Tibial nerve (tissue), 4 donors: Measurements from ENCODE around the gene NDUFA11. TPM values are rescaled to one million over a fixed set of nuclear protein-coding genes. Genes with fewer than 3 reads are reported as not detected.

ENCODE experiments used
- DNase-seq, 2 donors: peaks; one replicate each; pipeline ENCODE4 v3.0.0-alpha.2; 2019; ENCODE audit warnings: low spot score in 2 of 2
- H3K27ac ChIP-seq, 4 donors: fragments of 200-600 bp; sonication (generic) in 3 of 4; one replicate each; pipeline ENCODE4 v1.5.1; 2017 to 2019; ENCODE audit warnings: mild to moderate bottlenecking in 1 of 4
- H3K27me3 ChIP-seq, 2 donors: fragments of 200-600 bp; sonication (generic) in 1 of 2; one replicate each; pipeline versions ENCODE4 v1.5.1 to v1.6.0; 2017 to 2019
- H3K36me3 ChIP-seq, 3 donors: fragments of 200-600 bp; sonication (generic); one replicate each; pipeline ENCODE4 v1.5.1; 2018 to 2019
- H3K4me1 ChIP-seq, 4 donors: fragments of 200-600 bp; sonication (generic) in 3 of 4; one replicate each; pipeline ENCODE4 v1.5.1; 2017 to 2019
- H3K4me3 ChIP-seq, 4 donors: fragments of 200-600 bp; sonication (generic) in 3 of 4; one replicate each; pipeline ENCODE4 v1.5.1; 2017 to 2019; ENCODE audit warnings: mild to moderate bottlenecking in 1 of 4, moderate library complexity in 1 of 4
- H3K9me3 ChIP-seq, 4 donors: fragments of 200-600 bp; sonication (generic) in 3 of 4; one replicate each; pipeline ENCODE4 v1.5.1; 2017 to 2019
- CTCF ChIP-seq, 5 experiments: fragments of 200-600 bp in 3 of 5; fragments of 450-650 bp in 2 of 5; sonication (generic) in 3 of 5; IDR thresholded peaks; one replicate each; pipeline ENCODE4 v1.5.1; 2016 to 2019; ENCODE audit warnings: antibody characterized with exemption in 5 of 5, mild to moderate bottlenecking in 3 of 5, moderate library complexity in 2 of 5
- EP300 ChIP-seq, 2 donors: sonication (generic); formaldehyde crosslinking; IDR thresholded peaks; one replicate each; pipeline ENCODE4 v1.6.1; 2017; ENCODE audit warnings: antibody characterized with exemption in 2 of 2, mild to moderate bottlenecking in 1 of 2
- POLR2A ChIP-seq, 2 donors: fragments of 450-650 bp; IDR thresholded peaks; one replicate each; pipeline ENCODE4 v1.6.1; 2017; ENCODE audit warnings: antibody characterized with exemption in 2 of 2, mild to moderate bottlenecking in 2 of 2, moderate library complexity in 2 of 2
- WGBS, 2 donors: methylation state at CpG; one replicate each; pipeline ENCODE4 v1.1.5; 2018; 5-methylcytosine and 5-hydroxymethylcytosine counted together
- total RNA-seq, 4 donors: library from RNA; depleted of rRNA; stranded (reverse); fragments of >200 nt; gene quantifications; one replicate each; pipeline ENCODE4 v1.1.0, GENCODE V29; 2016

NDUFA11 gene
- total RNA-seq, 4 donors from 2014 or later = 184 to 350 (median 216) TPM

GRCh38 chr19:5935473-5936291 lies 32.1 kb upstream of the NDUFA11 start:
- TF ChIP-seq CTCF (IDR thresholded peaks at IDR 0.05) = no peak
- TF ChIP-seq EP300 (IDR thresholded peaks at IDR 0.05) = no peak
- no peak for TF ChIP-seq POLR2A (IDR thresholded peaks at IDR 0.05)
- H3K27ac ChIP-seq = peak overlapping the region in 2 of 4 donors; percentile 52 to 65

GRCh38 chr19:5934774-5935472 lies 31.3 kb upstream of the NDUFA11 start:
- Histone ChIP-seq H3K4me1 (peaks cover 0 to 37% (median 13%) of the 10 kb centered on the region in 4 donors), H3K4me3 (no peak overlapping the region), H3K27me3 (no peaks in the 10 kb centered on the region), H3K9me3 (no peaks in the 10 kb centered on the region), H3K27ac (peak overlapping the region in 2 of 4 donors; percentile 52 to 65), H3K36me3 (peaks cover 0 to 83% (median 11%) of the 10 kb centered on the region in 3 donors)
- TF ChIP-seq POLR2A (IDR thresholded peaks at IDR 0.05) (no peak), CTCF (IDR thresholded peaks at IDR 0.05) (no peak), EP300 (IDR thresholded peaks at IDR 0.05) (peak in 1 of 2 donors; percentile 6)
- 57 to 60% methylated on average over 16 of the region's 16 CpGs for WGBS, 2 donors
- DNase-seq = no peak

More at GRCh38 chr19:5935473-5936291, 32.1 kb upstream of the NDUFA11 start:
- Histone ChIP-seq H3K9me3 (no peaks in the 10 kb centered on the region), H3K4me1 (peaks cover 0 to 37% (median 13%) of the 10 kb centered on the region in 4 donors), H3K27me3 (no peaks in the 10 kb centered on the region), H3K36me3 (peaks cover 0 to 83% (median 10%) of the 10 kb centered on the region in 3 donors), H3K4me3 (no peak overlapping the region)
- WGBS, 2 donors = 66 to 75% methylated on average over 21 to 25 of the region's 25 CpGs
- DNase-seq = no peak

GRCh38 chr19:5934069-5934401 lies 30.4 kb upstream of the NDUFA11 start:
- H3K27ac ChIP-seq = peak overlapping the region in 2 of 4 donors; percentile 60 to 65
- WGBS, 2 donors = 80 to 82% methylated on average over 5 of the region's 5 CpGs

GRCh38 chr19:5933391-5934068 lies 29.9 kb upstream of the NDUFA11 start:
- Histone ChIP-seq H3K27me3 (no peaks in the 10 kb centered on the region), H3K4me1 (peaks cover 0 to 46% (median 13%) of the 10 kb centered on the region in 4 donors), H3K27ac (peak overlapping the region in 2 of 4 donors; percentile 60 to 71), H3K36me3 (peaks cover 0 to 83% (median 15%) of the 10 kb centered on the region in 3 donors), H3K9me3 (no peaks in the 10 kb centered on the region), H3K4me3 (no peak overlapping the region)
- TF ChIP-seq EP300 (IDR thresholded peaks at IDR 0.05) = no peak
- no peak for DNase-seq
- 79 to 80% methylated on average over 14 to 19 of the region's 20 CpGs for WGBS, 2 donors

More at GRCh38 chr19:5934069-5934401, 30.4 kb upstream of the NDUFA11 start:
- Histone ChIP-seq H3K4me3 (no peak overlapping the region), H3K4me1 (peaks cover 0 to 45% (median 13%) of the 10 kb centered on the region in 4 donors), H3K9me3 (no peaks in the 10 kb centered on the region), H3K27me3 (no peaks in the 10 kb centered on the region), H3K36me3 (peaks cover 0 to 83% (median 11%) of the 10 kb centered on the region in 3 donors)
- DNase-seq = no peak
- TF ChIP-seq POLR2A (IDR thresholded peaks at IDR 0.05) = no peak
- TF ChIP-seq CTCF (IDR thresholded peaks at IDR 0.05) = no peak
- no peak for TF ChIP-seq EP300 (IDR thresholded peaks at IDR 0.05)

- H3K4me3 ChIP-seq = no peak overlapping the region
- no peaks in the 10 kb centered on the region for H3K27me3 ChIP-seq
- peak overlapping the region in 3 of 4 donors; percentile 4 to 71 (median 17) for H3K27ac ChIP-seq
- peaks cover 0 to 52% (median 16%) of the 10 kb centered on the region in 4 donors for H3K4me1 ChIP-seq
- no peak for DNase-seq
- WGBS, 2 donors = 87 to 88% methylated on average over 15 to 21 of the region's 21 CpGs
- peaks cover 0 to 83% (median 18%) of the 10 kb centered on the region in 3 donors for H3K36me3 ChIP-seq
- no peaks in the 10 kb centered on the region for H3K9me3 ChIP-seq
- no peak for TF ChIP-seq CTCF (IDR thresholded peaks at IDR 0.05)
- TF ChIP-seq POLR2A (IDR thresholded peaks at IDR 0.05) = no peak
- no peak for TF ChIP-seq EP300 (IDR thresholded peaks at IDR 0.05)
Observed at GRCh38 chr19:5932609-5933262, 29.1 kb upstream of the NDUFA11 start.
